Measurements from ENCODE around the gene DEFB131B. TPM values are rescaled to one million over a fixed set of nuclear protein-coding genes. Genes with fewer than 3 reads are reported as not detected.
A peak's percentile ranks its signal among the peaks of the same experiment; 100 is the strongest.

Gene DEFB131B
- total and polyA plus RNA-seq, 8 donors: not detected

DNA sequence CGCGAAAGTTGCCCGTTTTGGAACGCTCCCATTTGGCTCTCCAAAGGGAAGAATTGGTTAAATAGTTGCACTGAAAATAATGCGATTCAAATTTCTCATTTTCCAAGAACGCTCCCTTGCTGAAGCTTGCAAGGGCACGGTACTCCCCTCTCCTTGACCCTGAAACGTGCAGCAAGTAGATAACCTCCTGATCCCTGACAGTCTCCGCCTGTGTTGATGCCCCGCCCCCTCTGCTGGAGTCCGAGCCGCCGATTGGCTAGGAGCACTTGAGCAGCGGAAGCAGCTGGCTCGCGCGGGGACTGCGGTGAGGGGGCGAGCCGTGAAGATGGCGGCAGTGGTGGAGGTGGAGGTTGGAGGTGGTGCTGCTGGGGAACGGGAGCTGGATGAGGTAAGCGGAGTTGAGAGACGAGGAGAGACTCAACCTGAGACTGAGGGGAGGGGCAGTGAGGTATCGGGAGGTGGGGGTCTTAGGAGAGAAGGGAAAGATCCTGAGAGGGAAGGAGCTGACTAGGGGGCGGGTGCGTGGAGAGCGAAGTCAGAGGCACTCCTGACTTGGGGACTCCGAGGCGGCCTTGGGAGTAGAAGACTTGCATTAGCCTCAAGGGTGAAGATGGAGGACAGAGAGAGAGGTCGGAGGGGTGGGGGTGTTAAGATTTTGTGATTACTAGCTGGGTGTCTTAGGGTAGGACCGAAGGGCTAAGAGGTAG lies 50.6 kb downstream of the DEFB131B start, which contains the start of gene RNF121:
RNF121 (plus strand) TSS at position 310 of the 707 bp plus-strand sequence; CDS start at position 326, 16 bp downstream.
- WGBS, 5 donors: 0 to 1% (median 0%) methylated on average over 32 of the region's 32 CpGs
- H3K4me1 ChIP-seq: peaks cover 12 to 64% (median 46%) of the 10 kb centered on the region in 4 donors

GRCh38 chr11:71929491-71929890 lies 51.2 kb downstream of the DEFB131B start:
- H3K27ac ChIP-seq: peak overlapping the region in 3 of 5 donors; percentile 90 to 93 (median 91)
- peak overlapping the region; percentile 88 to 98 (median 93) for H3K4me3 ChIP-seq
- WGBS, 5 donors: 4 to 6% (median 5%) methylated on average over 6 of the region's 6 CpGs
- H3K36me3 ChIP-seq: peaks cover 0 to 11% (median 10%) of the 10 kb centered on the region in 4 donors
- TF ChIP-seq EP300 (IDR thresholded peaks at IDR 0.05): no peak
- no peak for TF ChIP-seq CTCF (IDR thresholded peaks at IDR 0.05)
- no peak for TF ChIP-seq POLR2A (IDR thresholded peaks at IDR 0.05)
- TF ChIP-seq POLR2AphosphoS5 (IDR thresholded peaks at IDR 0.05): no peak
- DNase-seq: no peak
- intact Hi-C loops (cut with DNase I; ENCODE audit: low total_unique reads): no loop called here
- H3K4me1 ChIP-seq: peaks cover 12 to 70% (median 49%) of the 10 kb centered on the region in 4 donors
- no peaks in the 10 kb centered on the region for H3K9me3 ChIP-seq
- no peaks in the 10 kb centered on the region for H3K27me3 ChIP-seq

More for the DNA sequence above, 50.6 kb downstream of the DEFB131B start, which contains the start of gene RNF121:
- peak; percentile 98 to 99 for DNase-seq
- intact Hi-C loops (cut with DNase I; ENCODE audit: low total_unique reads): no loop called here
- no peak for TF ChIP-seq CTCF (IDR thresholded peaks at IDR 0.05)
- peak in 1 of 4 donors; percentile 55 for TF ChIP-seq POLR2A (IDR thresholded peaks at IDR 0.05)
- TF ChIP-seq EP300 (IDR thresholded peaks at IDR 0.05): no peak
- TF ChIP-seq POLR2AphosphoS5 (IDR thresholded peaks at IDR 0.05): peak; percentile 45 to 89 (median 55)
- Histone ChIP-seq H3K27me3 (no peaks in the 10 kb centered on the region), H3K9me3 (no peaks in the 10 kb centered on the region), H3K36me3 (peaks cover 0 to 11% (median 10%) of the 10 kb centered on the region in 4 donors), H3K4me3 (peak within 1 kb of the TSS; percentile 88 to 98 (median 93)), H3K27ac (peak within 1 kb of the TSS; percentile 75 to 93 (median 91))

DNA sequence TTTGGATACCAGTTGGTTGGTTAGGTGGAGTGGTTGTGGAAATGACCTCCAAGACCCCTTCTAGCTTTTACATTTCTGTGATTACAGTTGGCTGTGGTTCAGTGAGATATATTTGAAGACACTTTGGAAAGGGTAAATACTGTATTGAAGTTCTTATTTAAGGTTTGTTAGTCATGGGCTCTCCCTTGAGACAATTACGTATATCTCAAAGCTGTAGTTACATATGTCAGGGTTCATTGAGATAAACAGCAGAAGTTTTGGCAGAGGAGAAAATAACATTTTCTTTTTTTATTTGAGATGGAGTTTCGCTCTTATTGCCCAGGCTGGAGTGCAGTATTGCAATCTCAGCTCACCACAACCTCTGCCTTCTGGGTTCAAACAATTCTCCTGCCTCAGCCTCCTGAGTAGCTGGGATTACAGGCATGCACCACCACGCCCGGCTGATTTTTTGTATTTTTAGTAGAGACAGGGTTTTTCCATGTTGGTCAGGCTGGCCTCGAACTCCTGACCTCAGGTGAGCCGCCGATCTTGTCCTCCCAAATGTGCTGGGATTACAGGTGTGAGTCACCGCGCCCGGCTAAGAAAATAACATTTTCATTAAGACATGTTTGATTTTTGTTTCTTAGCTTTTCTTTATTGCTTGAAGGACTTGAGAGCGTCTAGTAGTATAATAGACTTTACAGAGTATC lies 52.4 kb downstream of the DEFB131B start:
- intact Hi-C loops (cut with DNase I; ENCODE audit: low total_unique reads): no loop called here
- WGBS, 5 donors: 62 to 67% (median 65%) methylated on average over 11 of the region's 11 CpGs
- H3K36me3 ChIP-seq: peaks cover 0 to 2% (median under 1%) of the 10 kb centered on the region in 4 donors
- no peaks in the 10 kb centered on the region for H3K27me3 ChIP-seq
- peak overlapping the region in 1 of 4 donors; percentile 98 for H3K4me3 ChIP-seq
- no peaks in the 10 kb centered on the region for H3K9me3 ChIP-seq
- H3K4me1 ChIP-seq: peaks cover 12 to 81% (median 51%) of the 10 kb centered on the region in 4 donors
- TF ChIP-seq POLR2A (IDR thresholded peaks at IDR 0.05) (no peak), EP300 (IDR thresholded peaks at IDR 0.05) (no peak), CTCF (IDR thresholded peaks at IDR 0.05) (no peak), POLR2AphosphoS5 (IDR thresholded peaks at IDR 0.05) (no peak)
- DNase-seq: no peak
- H3K27ac ChIP-seq: peak overlapping the region in 1 of 5 donors; percentile 13

DNA sequence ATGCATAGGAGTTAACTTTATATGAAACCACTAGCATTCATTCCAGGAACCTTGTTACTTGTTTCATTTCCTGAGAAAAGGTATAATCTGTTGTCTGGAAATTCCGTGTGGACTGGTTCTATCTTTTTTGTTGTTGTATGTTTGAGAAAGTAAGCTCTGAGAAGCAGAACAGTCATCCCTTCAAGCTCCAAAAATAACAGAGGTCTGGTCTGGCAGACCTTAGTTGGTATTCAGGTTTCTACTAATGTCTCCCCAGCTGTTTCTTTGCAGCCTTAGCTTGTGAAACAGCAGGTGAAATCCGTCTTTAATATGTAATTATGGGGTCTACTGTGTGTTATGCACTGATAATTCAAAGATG lies 53.0 kb downstream of the DEFB131B start:
- no peaks in the 10 kb centered on the region for H3K27me3 ChIP-seq
- H3K36me3 ChIP-seq: no peaks in the 10 kb centered on the region
- H3K9me3 ChIP-seq: no peaks in the 10 kb centered on the region
- H3K4me3 ChIP-seq: no peak overlapping the region
- intact Hi-C loops (cut with DNase I; ENCODE audit: low total_unique reads): no loop called here
- H3K27ac ChIP-seq: no peak overlapping the region
- TF ChIP-seq POLR2AphosphoS5 (IDR thresholded peaks at IDR 0.05) (no peak), EP300 (IDR thresholded peaks at IDR 0.05) (no peak), POLR2A (IDR thresholded peaks at IDR 0.05) (no peak), CTCF (IDR thresholded peaks at IDR 0.05) (no peak)
- no peak for DNase-seq
- H3K4me1 ChIP-seq: peaks cover 12 to 85% (median 51%) of the 10 kb centered on the region in 4 donors
- WGBS, 5 donors: 44 to 62% (median 59%) methylated on average over 2 of the region's 2 CpGs
